Tibial nerve (tissue), 4 donors: ENCODE data around the gene AKT3. TPM values are rescaled to one million over a fixed set of nuclear protein-coding genes. Genes with fewer than 3 reads are reported as not detected.

Source experiments
- DNase-seq, 2 donors: peaks; one replicate each; pipeline ENCODE4 v3.0.0-alpha.2; 2019; ENCODE audit warnings: low spot score in 2 of 2
- H3K27ac ChIP-seq, 4 donors: fragments of 200-600 bp; sonication (generic) in 3 of 4; one replicate each; pipeline ENCODE4 v1.5.1; 2017 to 2019; ENCODE audit warnings: mild to moderate bottlenecking in 1 of 4
- H3K27me3 ChIP-seq, 2 donors: fragments of 200-600 bp; sonication (generic) in 1 of 2; one replicate each; pipeline versions ENCODE4 v1.5.1 to v1.6.0; 2017 to 2019
- H3K36me3 ChIP-seq, 3 donors: fragments of 200-600 bp; sonication (generic); one replicate each; pipeline ENCODE4 v1.5.1; 2018 to 2019
- H3K4me1 ChIP-seq, 4 donors: fragments of 200-600 bp; sonication (generic) in 3 of 4; one replicate each; pipeline ENCODE4 v1.5.1; 2017 to 2019
- H3K4me3 ChIP-seq, 4 donors: fragments of 200-600 bp; sonication (generic) in 3 of 4; one replicate each; pipeline ENCODE4 v1.5.1; 2017 to 2019; ENCODE audit warnings: mild to moderate bottlenecking in 1 of 4, moderate library complexity in 1 of 4
- H3K9me3 ChIP-seq, 4 donors: fragments of 200-600 bp; sonication (generic) in 3 of 4; one replicate each; pipeline ENCODE4 v1.5.1; 2017 to 2019
- EP300 ChIP-seq, 2 donors: sonication (generic); formaldehyde crosslinking; IDR thresholded peaks; one replicate each; pipeline ENCODE4 v1.6.1; 2017; ENCODE audit warnings: antibody characterized with exemption in 2 of 2, mild to moderate bottlenecking in 1 of 2
- POLR2A ChIP-seq, 2 donors: fragments of 450-650 bp; IDR thresholded peaks; one replicate each; pipeline ENCODE4 v1.6.1; 2017; ENCODE audit warnings: antibody characterized with exemption in 2 of 2, mild to moderate bottlenecking in 2 of 2, moderate library complexity in 2 of 2
- WGBS, 2 donors: methylation state at CpG; one replicate each; pipeline ENCODE4 v1.1.5; 2018; 5-methylcytosine and 5-hydroxymethylcytosine counted together
- total RNA-seq, 4 donors: library from RNA; depleted of rRNA; stranded (reverse); fragments of >200 nt; gene quantifications; one replicate each; pipeline ENCODE4 v1.1.0, GENCODE V29; 2016
- TF ChIP-seq, protein P1 (sequence below), 5 experiments: fragments of 200-600 bp in 3 of 5; fragments of 450-650 bp in 2 of 5; sonication (generic) in 3 of 5; IDR thresholded peaks; one replicate each; pipeline ENCODE4 v1.5.1; 2016 to 2019; ENCODE audit warnings: antibody characterized with exemption in 5 of 5, mild to moderate bottlenecking in 3 of 5, moderate library complexity in 2 of 5

Gene AKT3
- total RNA-seq, 4 donors from 2014 or later = 58.8 to 76.0 (median 69.2) TPM

DNA sequence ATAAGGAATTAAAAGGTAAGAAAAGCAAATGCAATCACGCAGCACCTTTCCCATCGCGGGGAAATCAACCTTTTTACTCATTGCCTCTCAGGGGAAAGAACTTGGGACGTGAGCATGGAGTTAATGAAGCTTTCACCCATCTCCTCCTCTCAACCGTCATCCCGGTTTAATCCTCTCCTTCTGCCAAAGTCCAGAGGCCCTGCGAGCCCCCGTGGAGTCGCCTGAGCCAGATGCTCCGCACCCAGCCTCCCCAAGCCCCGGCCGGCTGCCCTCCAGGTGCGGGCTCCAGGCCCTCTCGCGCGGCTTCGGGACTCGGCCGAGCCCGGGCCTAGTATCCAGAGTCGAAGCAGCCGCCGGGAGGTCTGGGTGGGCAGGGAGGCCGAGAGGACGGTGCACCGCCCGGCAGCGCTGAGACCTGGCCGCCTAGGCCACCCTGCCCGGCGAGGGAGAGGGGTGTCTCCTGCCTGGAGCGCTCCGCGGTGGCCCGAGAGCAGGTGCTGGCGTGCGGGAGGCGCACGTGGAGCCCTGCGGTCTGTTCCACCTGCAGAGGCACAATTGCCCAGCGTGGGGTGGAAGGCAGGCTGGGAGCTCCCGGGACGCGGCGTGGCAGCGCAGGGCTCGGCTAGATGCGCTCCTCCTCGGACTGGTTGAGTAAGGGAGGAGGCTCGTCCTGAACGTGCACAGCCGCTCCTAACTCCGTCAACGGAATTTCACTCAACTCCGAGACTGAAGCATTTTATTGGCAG lies 375.7 kb downstream of the AKT3 start:
- H3K36me3 ChIP-seq = peaks cover 0 to 15% (median 0%) of the 10 kb centered on the region in 3 donors
- WGBS, 2 donors = 86 to 89% methylated on average over 30 to 53 of the region's 55 CpGs
- H3K9me3 ChIP-seq = no peaks in the 10 kb centered on the region
- no peaks in the 10 kb centered on the region for H3K27me3 ChIP-seq
- peaks cover 0 to 29% (median 3%) of the 10 kb centered on the region in 4 donors for H3K4me1 ChIP-seq
- DNase-seq = no peak
- peak overlapping the region in 1 of 4 donors; percentile 13 for H3K4me3 ChIP-seq
- peak overlapping the region in 1 of 4 donors; percentile 49 for H3K27ac ChIP-seq
- TF ChIP-seq, protein P1, sequence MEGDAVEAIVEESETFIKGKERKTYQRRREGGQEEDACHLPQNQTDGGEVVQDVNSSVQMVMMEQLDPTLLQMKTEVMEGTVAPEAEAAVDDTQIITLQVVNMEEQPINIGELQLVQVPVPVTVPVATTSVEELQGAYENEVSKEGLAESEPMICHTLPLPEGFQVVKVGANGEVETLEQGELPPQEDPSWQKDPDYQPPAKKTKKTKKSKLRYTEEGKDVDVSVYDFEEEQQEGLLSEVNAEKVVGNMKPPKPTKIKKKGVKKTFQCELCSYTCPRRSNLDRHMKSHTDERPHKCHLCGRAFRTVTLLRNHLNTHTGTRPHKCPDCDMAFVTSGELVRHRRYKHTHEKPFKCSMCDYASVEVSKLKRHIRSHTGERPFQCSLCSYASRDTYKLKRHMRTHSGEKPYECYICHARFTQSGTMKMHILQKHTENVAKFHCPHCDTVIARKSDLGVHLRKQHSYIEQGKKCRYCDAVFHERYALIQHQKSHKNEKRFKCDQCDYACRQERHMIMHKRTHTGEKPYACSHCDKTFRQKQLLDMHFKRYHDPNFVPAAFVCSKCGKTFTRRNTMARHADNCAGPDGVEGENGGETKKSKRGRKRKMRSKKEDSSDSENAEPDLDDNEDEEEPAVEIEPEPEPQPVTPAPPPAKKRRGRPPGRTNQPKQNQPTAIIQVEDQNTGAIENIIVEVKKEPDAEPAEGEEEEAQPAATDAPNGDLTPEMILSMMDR (IDR thresholded peaks at IDR 0.05) = no peak
- no peak for TF ChIP-seq EP300 (IDR thresholded peaks at IDR 0.05)
- TF ChIP-seq POLR2A (IDR thresholded peaks at IDR 0.05) = no peak

DNA sequence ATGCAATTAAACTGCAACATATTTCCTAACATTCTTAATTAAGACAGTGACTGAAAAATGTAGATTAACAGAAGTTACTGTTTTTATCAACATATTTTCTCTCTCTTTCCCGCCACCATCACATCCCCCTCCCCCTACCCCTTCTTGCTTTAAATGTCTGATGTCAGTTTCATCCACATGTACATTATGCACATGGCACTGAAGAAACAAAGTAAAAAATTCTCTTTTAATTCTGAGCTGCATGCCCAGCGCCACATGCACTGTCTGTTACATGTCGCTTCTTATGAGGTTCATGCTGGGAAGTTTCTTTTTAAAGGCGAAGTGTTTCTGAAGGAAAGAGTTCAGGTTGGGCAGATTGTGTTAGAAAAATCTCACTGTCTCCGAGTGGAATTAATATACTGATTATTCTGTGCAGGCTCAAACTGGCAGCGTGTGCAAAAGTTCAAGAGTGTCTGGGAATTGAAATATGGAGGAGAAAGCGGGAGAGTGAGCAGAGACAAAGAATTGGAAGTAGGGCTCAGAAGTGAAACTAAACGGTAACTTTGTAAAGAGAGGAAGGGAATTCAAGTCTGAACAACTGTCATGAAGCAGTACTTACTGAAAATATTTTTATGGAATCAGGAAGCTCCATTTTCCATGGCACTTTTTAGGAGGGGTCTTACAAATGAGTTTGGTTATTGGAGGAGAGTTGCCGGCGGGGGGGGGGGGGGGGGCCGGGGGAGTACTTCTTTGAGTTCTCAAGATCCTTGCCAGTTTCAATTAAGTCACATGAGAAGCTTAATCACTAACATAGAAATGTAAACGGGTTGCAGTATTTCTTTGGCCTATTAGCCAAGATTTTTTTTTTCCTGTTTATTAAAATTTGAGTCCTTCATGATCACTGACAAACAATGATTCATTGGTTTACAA lies 376.6 kb downstream of the AKT3 start:
- TF ChIP-seq, protein P1 (IDR thresholded peaks at IDR 0.05) = no peak
- TF ChIP-seq POLR2A (IDR thresholded peaks at IDR 0.05) = no peak
- no peak for TF ChIP-seq EP300 (IDR thresholded peaks at IDR 0.05)
- 16% methylated on average over 12 of the region's 12 CpGs for WGBS, 2 donors
- Histone ChIP-seq H3K27ac (peak overlapping the region in 1 of 4 donors; percentile 49), H3K9me3 (no peaks in the 10 kb centered on the region), H3K27me3 (no peaks in the 10 kb centered on the region), H3K4me1 (peaks cover 0 to 29% (median 3%) of the 10 kb centered on the region in 4 donors), H3K4me3 (peak overlapping the region; percentile 1 to 35 (median 18)), H3K36me3 (peaks cover 0 to 15% (median 0%) of the 10 kb centered on the region in 3 donors)
- DNase-seq = no peak

DNA sequence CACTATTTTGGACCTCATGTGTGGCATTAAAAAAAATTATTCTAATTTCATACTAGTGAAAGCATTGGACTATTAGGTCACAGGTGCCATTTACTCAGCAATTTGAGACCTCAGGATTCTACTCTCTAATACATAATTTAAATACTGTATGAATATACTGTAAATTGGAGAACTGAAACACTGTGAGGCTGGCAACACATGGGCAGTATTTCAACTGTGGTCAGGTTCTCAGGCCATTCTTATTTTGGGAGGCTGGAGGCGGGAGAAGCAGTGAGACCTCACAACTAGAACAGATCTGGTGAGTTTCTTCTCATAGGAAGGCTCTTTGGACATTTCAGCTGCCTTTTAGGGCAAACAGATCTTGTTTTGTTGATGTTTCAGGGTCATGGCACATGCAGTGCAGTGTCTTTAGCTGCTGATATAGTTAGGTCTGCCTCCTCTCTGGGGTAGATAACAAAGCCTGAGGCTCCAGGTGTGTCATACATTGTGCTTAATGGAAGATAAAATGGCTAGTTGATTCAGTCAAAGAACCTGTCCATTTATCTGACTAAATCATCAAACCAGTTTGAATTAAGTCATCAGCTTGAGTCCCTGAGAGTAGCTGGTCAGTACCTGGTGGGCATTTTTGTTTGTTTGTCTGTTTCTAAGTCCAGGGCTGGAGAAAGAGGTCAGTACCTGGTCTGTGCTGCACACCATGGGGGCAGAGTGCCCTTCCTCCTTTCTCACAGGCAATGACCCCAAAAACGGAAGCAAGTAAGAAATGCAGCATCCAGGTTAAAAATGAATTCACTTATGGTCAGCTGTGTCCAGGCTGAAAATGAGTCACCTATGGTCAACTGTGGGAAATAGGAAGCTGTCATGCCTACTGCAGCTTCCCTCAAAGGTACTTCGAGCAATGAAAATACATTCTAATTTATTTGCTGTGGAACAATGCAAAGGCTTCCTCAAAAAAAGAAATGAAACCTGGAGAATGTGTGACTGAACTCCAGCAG lies 378.0 kb downstream of the AKT3 start:
- TF ChIP-seq, protein P1 (IDR thresholded peaks at IDR 0.05) = no peak
- TF ChIP-seq EP300 (IDR thresholded peaks at IDR 0.05) (no peak), POLR2A (IDR thresholded peaks at IDR 0.05) (no peak)
- Histone ChIP-seq H3K4me1 (peaks cover 0 to 29% (median 3%) of the 10 kb centered on the region in 4 donors), H3K36me3 (peaks cover 0 to 15% (median 0%) of the 10 kb centered on the region in 3 donors), H3K9me3 (no peaks in the 10 kb centered on the region), H3K27me3 (no peaks in the 10 kb centered on the region), H3K27ac (no peak overlapping the region), H3K4me3 (no peak overlapping the region)
- no peak for DNase-seq
- WGBS, 2 donors = 74 to 82% methylated on average over 3 of the region's 3 CpGs

DNA sequence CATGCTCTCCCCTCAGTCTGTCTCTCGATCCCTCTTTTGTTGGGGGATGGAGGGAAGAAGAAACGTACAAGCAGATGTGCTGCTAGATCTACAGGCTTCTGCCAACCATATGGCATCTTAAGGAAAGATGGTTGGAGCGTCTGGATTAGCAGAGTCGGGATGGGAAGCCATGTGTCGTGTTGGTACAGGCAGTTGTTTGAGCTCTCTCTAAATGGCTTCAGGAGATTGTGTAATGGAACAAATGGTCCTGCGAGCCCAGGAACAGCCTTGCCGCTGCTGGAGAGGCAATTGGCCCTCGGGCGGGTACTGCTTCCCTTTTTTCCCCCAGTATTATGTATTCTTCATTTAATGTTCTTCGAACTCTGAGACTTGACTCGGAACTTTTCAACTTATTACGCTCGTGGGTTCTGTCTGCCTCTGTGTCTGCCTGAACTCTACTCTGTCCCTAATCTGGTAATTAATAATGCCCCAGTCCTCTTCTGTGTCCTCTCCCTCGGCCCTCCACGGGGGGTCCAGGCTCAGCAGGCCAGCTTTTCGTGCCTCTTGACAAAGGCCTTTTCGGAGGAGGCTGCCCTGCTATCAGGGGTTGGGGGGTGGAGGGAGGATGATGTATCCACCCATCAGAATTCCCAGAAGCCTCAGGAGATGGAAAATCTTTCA lies 378.9 kb downstream of the AKT3 start:
- peaks cover 0 to 29% (median 3%) of the 10 kb centered on the region in 4 donors for H3K4me1 ChIP-seq
- TF ChIP-seq, protein P1 (IDR thresholded peaks at IDR 0.05) = no peak
- TF ChIP-seq EP300 (IDR thresholded peaks at IDR 0.05) = no peak
- TF ChIP-seq POLR2A (IDR thresholded peaks at IDR 0.05) = no peak
- peaks cover 0 to 15% (median 0%) of the 10 kb centered on the region in 3 donors for H3K36me3 ChIP-seq
- no peak for DNase-seq
- 78 to 82% methylated on average over 17 of the region's 17 CpGs for WGBS, 2 donors
- no peaks in the 10 kb centered on the region for H3K27me3 ChIP-seq
- no peak overlapping the region for H3K4me3 ChIP-seq
- no peak overlapping the region for H3K27ac ChIP-seq
- no peaks in the 10 kb centered on the region for H3K9me3 ChIP-seq
